ENCODE measurements around the gene VSIG8.
A peak's percentile ranks its signal among the peaks of the same experiment; 100 is the strongest.

Gene VSIG8

GRCh38 chr1:159867664-159868026 lies 5.2 kb upstream of the VSIG8 start:
- Histone ChIP-seq H3K9ac (ENCODE audit: low read length) (no peak overlapping the region), H3K9me3 (ENCODE audit: low read length) (no peaks in the 10 kb centered on the region), H3K27me3 (ENCODE audit: control insufficient read depth in 1 of 2, insufficient read depth in 2 of 2, low read length in 2 of 2) (peaks cover 0 to 24% of the 10 kb centered on the region in 2 donors), H3K27ac (ENCODE audit: low read depth, low read length) (peak overlapping the region; percentile 37), H3K4me3 (ENCODE audit: low read depth in 1 of 2, low read length in 2 of 2) (no peak overlapping the region), H3K4me1 (ENCODE audit: insufficient read depth, low read length) (peaks cover 12% of the 10 kb centered on the region), H3K36me3 (ENCODE audit: insufficient read depth, low read length) (no peaks in the 10 kb centered on the region)

GRCh38 chr1:159866905-159867663 lies 4.6 kb upstream of the VSIG8 start:
- H3K4me3 ChIP-seq (ENCODE audit: low read depth in 1 of 2, low read length in 2 of 2): no peak overlapping the region
- no peaks in the 10 kb centered on the region for H3K36me3 ChIP-seq (ENCODE audit: insufficient read depth, low read length)
- H3K4me1 ChIP-seq (ENCODE audit: insufficient read depth, low read length): peaks cover 12% of the 10 kb centered on the region
- H3K27ac ChIP-seq (ENCODE audit: low read depth, low read length): peak overlapping the region; percentile 37
- H3K9me3 ChIP-seq (ENCODE audit: low read length): no peaks in the 10 kb centered on the region
- no peak overlapping the region for H3K9ac ChIP-seq (ENCODE audit: low read length)
- H3K27me3 ChIP-seq (ENCODE audit: control insufficient read depth in 1 of 2, insufficient read depth in 2 of 2, low read length in 2 of 2): peaks cover 0 to 21% of the 10 kb centered on the region in 2 donors

- no peaks in the 10 kb centered on the region for H3K9me3 ChIP-seq (ENCODE audit: low read length)
- peaks cover 12% of the 10 kb centered on the region for H3K4me1 ChIP-seq (ENCODE audit: insufficient read depth, low read length)
- H3K27ac ChIP-seq (ENCODE audit: low read depth, low read length): no peak overlapping the region
- H3K9ac ChIP-seq (ENCODE audit: low read length): no peak overlapping the region
- no peak overlapping the region for H3K4me3 ChIP-seq (ENCODE audit: low read depth in 1 of 2, low read length in 2 of 2)
- peaks cover 0 to 12% of the 10 kb centered on the region in 2 donors for H3K27me3 ChIP-seq (ENCODE audit: control insufficient read depth in 1 of 2, insufficient read depth in 2 of 2, low read length in 2 of 2)
- H3K36me3 ChIP-seq (ENCODE audit: insufficient read depth, low read length): no peaks in the 10 kb centered on the region
Measured at GRCh38 chr1:159866066-159866465, 3.6 kb upstream of the VSIG8 start.

GRCh38 chr1:159864262-159864661 lies 1.8 kb upstream of the VSIG8 start:
- no peaks in the 10 kb centered on the region for H3K9me3 ChIP-seq (ENCODE audit: low read length)
- H3K27ac ChIP-seq (ENCODE audit: low read depth, low read length): no peak overlapping the region
- no peaks in the 10 kb centered on the region for H3K36me3 ChIP-seq (ENCODE audit: insufficient read depth, low read length)
- H3K9ac ChIP-seq (ENCODE audit: low read length): no peak overlapping the region
- no peaks in the 10 kb centered on the region for H3K27me3 ChIP-seq (ENCODE audit: control insufficient read depth in 1 of 2, insufficient read depth in 2 of 2, low read length in 2 of 2)
- H3K4me3 ChIP-seq (ENCODE audit: low read depth in 1 of 2, low read length in 2 of 2): no peak overlapping the region
- peaks cover 12% of the 10 kb centered on the region for H3K4me1 ChIP-seq (ENCODE audit: insufficient read depth, low read length)

- H3K9ac ChIP-seq (ENCODE audit: low read length): no peak overlapping the region
- no peak overlapping the region for H3K4me3 ChIP-seq (ENCODE audit: low read depth in 1 of 2, low read length in 2 of 2)
- H3K36me3 ChIP-seq (ENCODE audit: insufficient read depth, low read length): no peaks in the 10 kb centered on the region
- H3K9me3 ChIP-seq (ENCODE audit: low read length): no peaks in the 10 kb centered on the region
- no peaks in the 10 kb centered on the region for H3K4me1 ChIP-seq (ENCODE audit: insufficient read depth, low read length)
- no peak overlapping the region for H3K27ac ChIP-seq (ENCODE audit: low read depth, low read length)
- H3K27me3 ChIP-seq (ENCODE audit: control insufficient read depth in 1 of 2, insufficient read depth in 2 of 2, low read length in 2 of 2): no peaks in the 10 kb centered on the region
Measured at GRCh38 chr1:159862031-159862430, 426 bp downstream of the VSIG8 start.

- H3K36me3 ChIP-seq (ENCODE audit: insufficient read depth, low read length): no peaks in the 10 kb centered on the region
- H3K4me1 ChIP-seq (ENCODE audit: insufficient read depth, low read length): no peaks in the 10 kb centered on the region
- H3K27me3 ChIP-seq (ENCODE audit: control insufficient read depth in 1 of 2, insufficient read depth in 2 of 2, low read length in 2 of 2): no peaks in the 10 kb centered on the region
- no peaks in the 10 kb centered on the region for H3K9me3 ChIP-seq (ENCODE audit: low read length)
- H3K4me3 ChIP-seq (ENCODE audit: low read depth in 1 of 2, low read length in 2 of 2): no peak overlapping the region
- no peak overlapping the region for H3K9ac ChIP-seq (ENCODE audit: low read length)
- no peak overlapping the region for H3K27ac ChIP-seq (ENCODE audit: low read depth, low read length)
Measured at GRCh38 chr1:159861218-159861617, 1.2 kb downstream of the VSIG8 start.

GRCh38 chr1:159860456-159860855 lies 2.0 kb downstream of the VSIG8 start:
- Histone ChIP-seq H3K9ac (ENCODE audit: low read length) (no peak overlapping the region), H3K4me3 (ENCODE audit: low read depth in 1 of 2, low read length in 2 of 2) (no peak overlapping the region), H3K9me3 (ENCODE audit: low read length) (no peaks in the 10 kb centered on the region), H3K36me3 (ENCODE audit: insufficient read depth, low read length) (no peaks in the 10 kb centered on the region), H3K4me1 (ENCODE audit: insufficient read depth, low read length) (no peaks in the 10 kb centered on the region), H3K27ac (ENCODE audit: low read depth, low read length) (no peak overlapping the region), H3K27me3 (ENCODE audit: control insufficient read depth in 1 of 2, insufficient read depth in 2 of 2, low read length in 2 of 2) (no peaks in the 10 kb centered on the region)

- H3K9ac ChIP-seq (ENCODE audit: low read length): no peak overlapping the region
- no peaks in the 10 kb centered on the region for H3K36me3 ChIP-seq (ENCODE audit: insufficient read depth, low read length)
- no peak overlapping the region for H3K27ac ChIP-seq (ENCODE audit: low read depth, low read length)
- H3K4me1 ChIP-seq (ENCODE audit: insufficient read depth, low read length): no peaks in the 10 kb centered on the region
- H3K9me3 ChIP-seq (ENCODE audit: low read length): no peaks in the 10 kb centered on the region
- H3K4me3 ChIP-seq (ENCODE audit: low read depth in 1 of 2, low read length in 2 of 2): no peak overlapping the region
- H3K27me3 ChIP-seq (ENCODE audit: control insufficient read depth in 1 of 2, insufficient read depth in 2 of 2, low read length in 2 of 2): no peaks in the 10 kb centered on the region
Measured at GRCh38 chr1:159859767-159860322, 2.6 kb downstream of the VSIG8 start.

- no peak overlapping the region for H3K9ac ChIP-seq (ENCODE audit: low read length)
- no peaks in the 10 kb centered on the region for H3K9me3 ChIP-seq (ENCODE audit: low read length)
- H3K4me3 ChIP-seq (ENCODE audit: low read depth in 1 of 2, low read length in 2 of 2): no peak overlapping the region
- no peaks in the 10 kb centered on the region for H3K36me3 ChIP-seq (ENCODE audit: insufficient read depth, low read length)
- no peaks in the 10 kb centered on the region for H3K27me3 ChIP-seq (ENCODE audit: control insufficient read depth in 1 of 2, insufficient read depth in 2 of 2, low read length in 2 of 2)
- no peak overlapping the region for H3K27ac ChIP-seq (ENCODE audit: low read depth, low read length)
- peaks cover 10% of the 10 kb centered on the region for H3K4me1 ChIP-seq (ENCODE audit: insufficient read depth, low read length)
Measured at GRCh38 chr1:159857889-159858288, 4.6 kb downstream of the VSIG8 start.

GRCh38 chr1:159856576-159856975 lies 5.9 kb downstream of the VSIG8 start:
- Histone ChIP-seq H3K4me1 (ENCODE audit: insufficient read depth, low read length) (peaks cover 12% of the 10 kb centered on the region), H3K36me3 (ENCODE audit: insufficient read depth, low read length) (no peaks in the 10 kb centered on the region), H3K9me3 (ENCODE audit: low read length) (no peaks in the 10 kb centered on the region), H3K9ac (ENCODE audit: low read length) (no peak overlapping the region), H3K27me3 (ENCODE audit: control insufficient read depth in 1 of 2, insufficient read depth in 2 of 2, low read length in 2 of 2) (no peaks in the 10 kb centered on the region), H3K27ac (ENCODE audit: low read depth, low read length) (no peak overlapping the region), H3K4me3 (ENCODE audit: low read depth in 1 of 2, low read length in 2 of 2) (no peak overlapping the region)

GRCh38 chr1:159855709-159856108 lies 6.7 kb downstream of the VSIG8 start:
- peak overlapping the region; percentile 94 for H3K27ac ChIP-seq (ENCODE audit: low read depth, low read length)
- no peaks in the 10 kb centered on the region for H3K27me3 ChIP-seq (ENCODE audit: control insufficient read depth in 1 of 2, insufficient read depth in 2 of 2, low read length in 2 of 2)
- H3K4me3 ChIP-seq (ENCODE audit: low read depth in 1 of 2, low read length in 2 of 2): peak overlapping the region in 1 of 2 donors; percentile 67
- H3K9me3 ChIP-seq (ENCODE audit: low read length): no peaks in the 10 kb centered on the region
- H3K9ac ChIP-seq (ENCODE audit: low read length): no peak overlapping the region
- H3K4me1 ChIP-seq (ENCODE audit: insufficient read depth, low read length): peaks cover 12% of the 10 kb centered on the region
- H3K36me3 ChIP-seq (ENCODE audit: insufficient read depth, low read length): no peaks in the 10 kb centered on the region

GRCh38 chr1:159854693-159855192 lies 7.7 kb downstream of the VSIG8 start:
- Histone ChIP-seq H3K27ac (ENCODE audit: low read depth, low read length) (peak overlapping the region; percentile 94), H3K9ac (ENCODE audit: low read length) (peak overlapping the region; percentile 53), H3K36me3 (ENCODE audit: insufficient read depth, low read length) (no peaks in the 10 kb centered on the region), H3K27me3 (ENCODE audit: control insufficient read depth in 1 of 2, insufficient read depth in 2 of 2, low read length in 2 of 2) (no peaks in the 10 kb centered on the region), H3K4me3 (ENCODE audit: low read depth in 1 of 2, low read length in 2 of 2) (peak overlapping the region; percentile 67 to 73), H3K4me1 (ENCODE audit: insufficient read depth, low read length) (peaks cover 12% of the 10 kb centered on the region), H3K9me3 (ENCODE audit: low read length) (no peaks in the 10 kb centered on the region)
